Prostate gland (tissue), 2 donors: ENCODE results near the gene SLC22A12. TPM values are rescaled to one million over a fixed set of nuclear protein-coding genes. Genes with fewer than 3 reads are reported as not detected.

Source experiments
- DNase-seq: peaks from one replicate; pipeline ENCODE4 v3.0.0-alpha.2; 2019; ENCODE audit warnings: low spot score
- H3K27ac ChIP-seq, 2 donors: fragments of 200-600 bp; sonication (generic); 2 replicates each; pipeline ENCODE4 v1.5.1; 2017 to 2019
- H3K27me3 ChIP-seq: fragments of 200-600 bp; sonication (generic); replicated peaks from 2 replicates; pipeline ENCODE4 v1.5.1; 2019; ENCODE audit not compliant: insufficient read depth
- H3K36me3 ChIP-seq, 2 donors: fragments of 200-600 bp; sonication (generic); 1 replicate in 1 of 2; 2 replicates in 1 of 2; pipeline versions ENCODE4 v1.5.1 to v1.8.1; 2017 to 2019
- H3K4me1 ChIP-seq: fragments of 200-600 bp; sonication (generic); replicated peaks from 2 replicates; pipeline ENCODE4 v1.5.1; 2019
- H3K4me3 ChIP-seq, 2 donors: fragments of 200-600 bp; sonication (generic); 2 replicates each; pipeline ENCODE4 v1.5.1; 2017 to 2019
- H3K9me3 ChIP-seq: fragments of 200-600 bp; sonication (generic); 2 replicates; pipeline ENCODE4 v1.5.1; 2017
- POLR2A ChIP-seq: fragments of 450-650 bp; IDR thresholded peaks from one replicate; pipeline ENCODE4 v1.6.1; 2016; ENCODE audit warnings: antibody characterized with exemption, mild to moderate bottlenecking
- POLR2AphosphoS5 ChIP-seq: sonication (generic); formaldehyde crosslinking; IDR thresholded peaks from one replicate; pipeline ENCODE4 v1.6.1; 2017; ENCODE audit warnings: antibody characterized with exemption
- WGBS: methylation state at CpG from one replicate; pipeline ENCODE4 v1.1.5; 2018; 5-methylcytosine and 5-hydroxymethylcytosine counted together
- intact Hi-C: fragments of 100-400 bp; cut with DNase I; formaldehyde crosslinking; loops from one replicate; pipeline ENCODE4 v1.14.2; 2022
- total RNA-seq, 2 donors: library from RNA; depleted of rRNA; stranded (reverse); fragments of >200 nt; gene quantifications; one replicate each; pipeline ENCODE4 v1.1.0, GENCODE V29; 2016
- TF ChIP-seq, protein P1 (sequence below), 4 experiments: fragments of 200-600 bp in 2 of 4; fragments of 450-650 bp in 2 of 4; sonication (generic) in 2 of 4; IDR thresholded peaks; 1 replicate in 3 of 4; 2 replicates in 1 of 4; pipeline ENCODE4 v1.5.1; 2016 to 2019; ENCODE audit warnings: antibody characterized with exemption in 4 of 4, mild to moderate bottlenecking in 2 of 4, moderate library complexity in 2 of 4

The SLC22A12 gene
- total RNA-seq, 2 donors from 2014 or later, result not detected

DNA sequence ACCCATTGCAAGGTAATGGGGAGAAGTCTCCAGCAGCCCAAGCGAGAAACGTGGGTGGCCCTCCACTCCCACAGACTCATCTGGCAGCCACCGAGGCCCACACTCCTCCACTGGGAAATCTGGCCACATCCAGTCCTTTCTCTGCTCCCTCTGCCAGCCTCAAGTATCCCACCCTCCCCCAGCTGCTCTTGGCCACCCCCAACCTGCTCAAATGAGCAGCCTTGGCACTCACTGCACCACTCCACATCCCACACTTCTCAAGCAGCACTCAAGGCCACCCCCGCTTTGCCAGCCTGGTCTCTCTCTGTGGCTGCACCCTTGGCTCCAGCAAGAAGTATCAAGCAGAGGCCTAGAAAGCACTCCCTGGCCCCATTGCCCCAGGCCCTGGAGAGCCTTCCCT, 28.2 kb downstream of the SLC22A12 start:
- H3K9me3 ChIP-seq, result no peaks in the 10 kb centered on the region
- TF ChIP-seq, protein P1, sequence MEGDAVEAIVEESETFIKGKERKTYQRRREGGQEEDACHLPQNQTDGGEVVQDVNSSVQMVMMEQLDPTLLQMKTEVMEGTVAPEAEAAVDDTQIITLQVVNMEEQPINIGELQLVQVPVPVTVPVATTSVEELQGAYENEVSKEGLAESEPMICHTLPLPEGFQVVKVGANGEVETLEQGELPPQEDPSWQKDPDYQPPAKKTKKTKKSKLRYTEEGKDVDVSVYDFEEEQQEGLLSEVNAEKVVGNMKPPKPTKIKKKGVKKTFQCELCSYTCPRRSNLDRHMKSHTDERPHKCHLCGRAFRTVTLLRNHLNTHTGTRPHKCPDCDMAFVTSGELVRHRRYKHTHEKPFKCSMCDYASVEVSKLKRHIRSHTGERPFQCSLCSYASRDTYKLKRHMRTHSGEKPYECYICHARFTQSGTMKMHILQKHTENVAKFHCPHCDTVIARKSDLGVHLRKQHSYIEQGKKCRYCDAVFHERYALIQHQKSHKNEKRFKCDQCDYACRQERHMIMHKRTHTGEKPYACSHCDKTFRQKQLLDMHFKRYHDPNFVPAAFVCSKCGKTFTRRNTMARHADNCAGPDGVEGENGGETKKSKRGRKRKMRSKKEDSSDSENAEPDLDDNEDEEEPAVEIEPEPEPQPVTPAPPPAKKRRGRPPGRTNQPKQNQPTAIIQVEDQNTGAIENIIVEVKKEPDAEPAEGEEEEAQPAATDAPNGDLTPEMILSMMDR (IDR thresholded peaks at IDR 0.05), result no peak
- 86% methylated on average over 4 of the region's 4 CpGs for WGBS
- no peaks in the 10 kb centered on the region for H3K4me1 ChIP-seq
- intact Hi-C loops, result no loop called here
- no peaks in the 10 kb centered on the region for H3K27me3 ChIP-seq
- no peak overlapping the region for H3K4me3 ChIP-seq
- no peaks in the 10 kb centered on the region for H3K36me3 ChIP-seq
- no peak for DNase-seq
- no peak overlapping the region for H3K27ac ChIP-seq

DNA sequence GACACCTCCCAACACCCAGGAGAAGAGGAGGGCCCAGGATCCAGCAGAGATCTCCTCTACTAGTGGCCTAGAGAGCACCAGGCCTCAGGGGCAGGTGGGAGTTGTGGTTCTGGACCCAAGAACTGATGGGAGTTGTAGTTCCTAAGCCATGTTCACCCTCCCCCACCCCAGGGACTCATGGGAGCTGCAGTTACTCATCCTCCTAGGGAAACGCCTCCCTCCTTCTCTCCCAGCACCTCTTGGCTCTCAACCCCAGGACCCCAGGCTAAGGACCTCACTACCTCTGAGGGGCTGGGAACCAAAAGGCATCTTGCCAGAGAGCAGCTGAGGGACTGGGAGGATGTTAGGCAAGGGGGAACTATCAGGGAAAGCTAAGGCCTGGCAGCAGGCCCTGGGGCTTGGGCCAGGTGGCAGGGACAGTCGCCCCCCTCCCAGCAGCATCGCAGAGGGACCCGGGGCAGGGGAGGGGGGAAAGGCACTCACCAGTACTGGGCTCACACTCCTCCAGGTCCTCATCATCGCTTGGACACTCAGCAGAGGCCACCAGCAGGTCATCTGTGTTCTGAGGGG, 28.9 kb downstream of the SLC22A12 start:
- Histone ChIP-seq H3K27me3 (no peaks in the 10 kb centered on the region), H3K4me1 (no peaks in the 10 kb centered on the region), H3K9me3 (no peaks in the 10 kb centered on the region), H3K27ac (no peak overlapping the region), H3K4me3 (no peak overlapping the region), H3K36me3 (no peaks in the 10 kb centered on the region)
- DNase-seq, result no peak
- intact Hi-C loops, result no loop called here
- TF ChIP-seq POLR2AphosphoS5 (no peak), POLR2A (no peak)
- TF ChIP-seq, protein P1 (IDR thresholded peaks at IDR 0.05), result no peak
- WGBS, result 28% methylated on average over 5 of the region's 5 CpGs

DNA sequence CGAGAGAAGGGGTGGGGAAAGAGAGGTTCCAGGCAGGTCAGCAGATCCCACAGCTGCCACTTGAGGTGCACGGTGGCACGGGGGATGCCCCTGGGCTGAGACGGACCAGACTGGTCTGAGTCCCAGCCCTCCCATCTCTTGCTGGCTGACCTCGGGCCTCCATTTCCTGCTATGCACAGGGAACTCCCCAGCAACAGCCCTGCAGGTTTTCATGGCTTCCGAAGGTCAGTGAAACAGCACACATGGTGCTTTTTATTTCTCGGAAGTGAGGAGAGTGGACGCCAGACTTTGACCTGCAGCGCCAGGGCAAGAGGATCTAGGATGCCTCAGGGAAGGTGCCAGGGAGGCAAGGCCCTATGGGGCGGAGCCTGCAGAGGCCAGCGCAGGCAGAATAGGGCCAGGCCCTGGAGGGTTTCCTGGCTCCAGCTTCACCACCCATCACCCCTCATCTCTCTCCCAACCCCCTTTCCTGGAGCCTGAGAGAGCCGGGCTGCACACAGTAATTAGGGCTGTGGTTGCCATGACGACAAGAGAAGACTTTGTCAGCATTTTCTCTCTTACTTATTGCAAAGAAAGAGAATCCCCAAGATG, 29.5 kb downstream of the SLC22A12 start:
- DNase-seq, result no peak
- 49% methylated on average over 13 of the region's 13 CpGs for whole genome bisulfite sequencing
- no peak overlapping the region for H3K4me3 ChIP-seq
- no peaks in the 10 kb centered on the region for H3K4me1 ChIP-seq
- no peaks in the 10 kb centered on the region for H3K9me3 ChIP-seq
- no peaks in the 10 kb centered on the region for H3K27me3 ChIP-seq
- intact Hi-C loops, result no loop called here
- H3K27ac ChIP-seq, result no peak overlapping the region
- no peaks in the 10 kb centered on the region for H3K36me3 ChIP-seq
- TF ChIP-seq POLR2A, result no peak
- TF ChIP-seq, protein P1 (IDR thresholded peaks at IDR 0.05), result no peak
- no peak for TF ChIP-seq POLR2AphosphoS5

DNA sequence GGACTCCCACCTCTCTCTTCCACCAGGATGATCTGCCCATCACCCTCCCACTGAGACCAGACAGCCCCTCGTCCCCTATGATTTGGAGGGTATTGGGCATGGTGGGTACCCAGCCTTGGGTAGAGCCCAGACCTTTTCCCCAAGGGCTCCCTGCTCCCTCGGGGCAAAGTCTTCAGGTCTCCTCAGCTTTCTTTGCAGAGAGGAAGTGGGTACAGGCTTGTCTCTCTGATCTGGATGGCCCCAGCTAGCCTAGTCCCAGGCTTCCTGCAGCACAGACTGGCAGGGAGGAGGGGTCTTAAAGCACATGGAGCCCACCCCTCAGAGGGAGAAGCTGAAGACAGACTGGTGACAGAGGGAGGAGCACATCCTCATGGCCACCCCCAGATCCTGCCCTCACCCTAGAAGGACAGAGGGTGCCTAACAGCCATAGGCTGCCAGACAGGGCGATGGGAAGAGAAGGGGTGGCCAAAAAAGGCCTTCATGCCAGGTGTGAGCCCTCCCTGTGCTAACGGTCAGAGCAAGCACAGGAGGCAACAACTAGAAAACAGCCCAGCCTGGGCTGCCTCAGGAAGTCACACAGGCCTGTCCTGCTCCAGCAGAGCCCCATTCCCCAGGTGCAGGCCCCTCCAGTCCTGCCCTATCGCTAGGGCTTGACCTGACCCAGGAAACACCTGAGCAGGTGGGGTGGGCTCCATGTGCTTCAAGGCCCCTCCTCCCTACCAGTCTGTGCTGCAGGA, 30.4 kb downstream of the SLC22A12 start:
- no peak overlapping the region for H3K27ac ChIP-seq
- no peak for DNase-seq
- WGBS, result 84% methylated on average over 5 of the region's 5 CpGs

More for the DNA sequence above, 30.4 kb downstream of the SLC22A12 start:
- no peaks in the 10 kb centered on the region for H3K27me3 ChIP-seq
- no peak overlapping the region for H3K4me3 ChIP-seq
- TF ChIP-seq POLR2A, result no peak
- TF ChIP-seq POLR2AphosphoS5, result no peak
- TF ChIP-seq, protein P1 (IDR thresholded peaks at IDR 0.05), result no peak
- H3K4me1 ChIP-seq, result no peaks in the 10 kb centered on the region
- intact Hi-C loops, result no loop called here
- H3K9me3 ChIP-seq, result no peaks in the 10 kb centered on the region
- H3K36me3 ChIP-seq, result no peaks in the 10 kb centered on the region
